GM23338 (cell line): Measurements from ENCODE around the gene ODAD3. TPM values are rescaled to one million over a fixed set of nuclear protein-coding genes. Genes with fewer than 3 reads are reported as not detected.
"Not testable (repeated sequence)": the region's sequence is repeated elsewhere in the genome, so short reads cannot be mapped to it uniquely, and the experiment has no call there.

ENCODE experiments used
- ATAC-seq: fragments of 200-7000 bp; cut with Tn5 transposase; 3 replicates; pipeline ENCODE4 v1.9.1; 2020
- DNase-seq: peaks from one replicate; pipeline ENCODE4 v3.0.0-alpha.2; 2015; ENCODE audit warnings: low spot score
- H2AFZ ChIP-seq: fragments of 200-600 bp; sonication (generic); 2 replicates; pipeline ENCODE4 v1.8.0; 2016; ENCODE audit warnings: antibody characterized with exemption, mild to moderate bottlenecking, moderate library complexity
- H3F3A ChIP-seq: fragments of 200-600 bp; sonication (generic); replicated peaks from 2 replicates; pipeline ENCODE4 v1.8.0; 2017; ENCODE audit warnings: antibody characterized with exemption, mixed run types, low read depth
- H3K27ac ChIP-seq: fragments of 200-600 bp; sonication (generic); 2 replicates; pipeline ENCODE4 v1.6.1; 2016; ENCODE audit warnings: low read depth
- H3K27me3 ChIP-seq: fragments of 200-600 bp; sonication (generic); 2 replicates; pipeline ENCODE4 v1.8.0; 2016; ENCODE audit warnings: mild to moderate bottlenecking, mixed run types, moderate library complexity; ENCODE audit not compliant: insufficient read depth
- H3K36me3 ChIP-seq: fragments of 200-600 bp; sonication (generic); 2 replicates; pipeline ENCODE4 v1.8.0; 2016; ENCODE audit warnings: mild to moderate bottlenecking; ENCODE audit not compliant: insufficient read depth
- H3K4me1 ChIP-seq: fragments of 200-600 bp; sonication (generic); 2 replicates; pipeline ENCODE4 v1.8.0; 2016; ENCODE audit warnings: mild to moderate bottlenecking, moderate library complexity; ENCODE audit not compliant: insufficient read depth
- H3K4me2 ChIP-seq: fragments of 200-600 bp; sonication (generic); 2 replicates; pipeline ENCODE4 v1.7.1; 2017; ENCODE audit warnings: mixed run types
- H3K4me3 ChIP-seq: fragments of 200-600 bp; sonication (generic); 2 replicates; pipeline ENCODE4 v1.6.1; 2016; ENCODE audit warnings: mixed run types
- H3K79me2 ChIP-seq: fragments of 200-600 bp; sonication (generic); replicated peaks from 2 replicates; pipeline ENCODE4 v1.8.0; 2017; ENCODE audit warnings: mild to moderate bottlenecking; ENCODE audit not compliant: insufficient read depth
- H3K9me2 ChIP-seq: fragments of 200-600 bp; sonication (generic); 2 replicates; pipeline ENCODE4 v1.8.0; 2017; ENCODE audit not compliant: insufficient read depth
- H4K20me1 ChIP-seq: fragments of 200-600 bp; sonication (generic); replicated peaks from 2 replicates; pipeline ENCODE4 v1.8.0; 2017; ENCODE audit warnings: mild to moderate bottlenecking; ENCODE audit not compliant: insufficient read depth
- H3K27ac Mint-ChIP-seq: 2 replicates; pipeline ENCODE4 v1.8.0; 2020; ENCODE audit warnings: inconsistent platforms, mild to moderate bottlenecking, moderate library complexity, mixed read lengths
- H3K27me3 Mint-ChIP-seq: 3 replicates; pipeline ENCODE4 v1.8.0; 2022; ENCODE audit warnings: low read depth, mild to moderate bottlenecking, moderate library complexity, mixed read lengths, inconsistent platforms; ENCODE audit not compliant: insufficient read depth, poor library complexity
- H3K36me3 Mint-ChIP-seq: 3 replicates; pipeline ENCODE4 v1.8.0; 2021; ENCODE audit warnings: low read depth, mild to moderate bottlenecking, inconsistent platforms, moderate library complexity, mixed read lengths
- H3K4me1 Mint-ChIP-seq: 3 replicates; pipeline ENCODE4 v1.8.0; 2020; ENCODE audit warnings: mild to moderate bottlenecking, inconsistent platforms, mixed read lengths
- H3K4me3 Mint-ChIP-seq: 3 replicates; pipeline ENCODE4 v1.8.0; 2021; ENCODE audit warnings: moderate library complexity, mild to moderate bottlenecking, inconsistent platforms, mixed read lengths
- H3K9me3 Mint-ChIP-seq: 3 replicates; pipeline ENCODE4 v1.8.0; 2020; ENCODE audit warnings: moderate library complexity, mild to moderate bottlenecking, inconsistent platforms, mixed read lengths
- EZH2 ChIP-seq: fragments of 200-600 bp; sonication (generic); IDR thresholded peaks from one replicate; pipeline ENCODE4 v1.8.0; 2017; ENCODE audit warnings: antibody characterized with exemption, mild to moderate bottlenecking, low read depth; ENCODE audit not compliant: unreplicated experiment
- EZH2phosphoT487 ChIP-seq: fragments of 200-600 bp; sonication (generic); IDR thresholded peaks from one replicate; pipeline ENCODE4 v1.8.1; 2018; ENCODE audit warnings: antibody characterized with exemption; ENCODE audit not compliant: unreplicated experiment
- JUNB ChIP-seq: IDR thresholded peaks from one replicate; pipeline ENCODE4 v1.6.1; 2016; ENCODE audit warnings: antibody characterized with exemption; ENCODE audit not compliant: unreplicated experiment
- NANOG ChIP-seq: IDR thresholded peaks from 2 replicates; pipeline ENCODE4 v1.6.1; 2016; ENCODE audit warnings: antibody characterized with exemption, borderline replicate concordance
- POLR2AphosphoS5 ChIP-seq: IDR thresholded peaks from 2 replicates; pipeline ENCODE4 v1.6.1; 2016; ENCODE audit warnings: antibody characterized with exemption, low read depth
- STAT1 ChIP-seq: IDR thresholded peaks from one replicate; pipeline ENCODE4 v1.6.1; 2016; ENCODE audit warnings: antibody characterized with exemption; ENCODE audit not compliant: unreplicated experiment
- ZNF114 ChIP-seq: fragments of 250-450 bp; sonication (Bioruptor Pico); IDR thresholded peaks from 2 replicates; pipeline ENCODE4 v1.5.0; 2020; ENCODE audit warnings: mild to moderate bottlenecking, moderate library complexity
- ZNF331 ChIP-seq: fragments of 250-450 bp; sonication (Bioruptor Pico); IDR thresholded peaks from 2 replicates; pipeline ENCODE4 v1.5.0; 2020; ENCODE audit warnings: low read depth, mild to moderate bottlenecking, moderate library complexity
- polyA plus RNA-seq: library from polyadenylated mRNA; unstranded; fragments of >200 nt; fragmentation: Nextera tagmentation; extraction: Ambion mirVana; gene quantifications from 2 replicates; pipeline ENCODE4 v1.2.1, GENCODE V29; 2016
- total RNA-seq: library from RNA; depleted of rRNA; stranded (reverse); fragments of >200 nt; shearing (Covaris generic); gene quantifications from 2 replicates; pipeline ENCODE4 v1.2.3, GENCODE V29; 2014
- TF ChIP-seq, protein P1 (sequence below): fragments of 250-450 bp; sonication (Bioruptor Pico); IDR thresholded peaks from 2 replicates; pipeline ENCODE4 v1.5.0; 2020; ENCODE audit warnings: mild to moderate bottlenecking, moderate library complexity
- TF ChIP-seq, protein P2 (sequence below): IDR thresholded peaks from 2 replicates; pipeline ENCODE4 v1.6.1; 2016; ENCODE audit warnings: antibody characterized with exemption

The ODAD3 gene
- total and polyA plus RNA-seq, 2 experiments from 2014 or later: 1.5 to 6.1 TPM

DNA sequence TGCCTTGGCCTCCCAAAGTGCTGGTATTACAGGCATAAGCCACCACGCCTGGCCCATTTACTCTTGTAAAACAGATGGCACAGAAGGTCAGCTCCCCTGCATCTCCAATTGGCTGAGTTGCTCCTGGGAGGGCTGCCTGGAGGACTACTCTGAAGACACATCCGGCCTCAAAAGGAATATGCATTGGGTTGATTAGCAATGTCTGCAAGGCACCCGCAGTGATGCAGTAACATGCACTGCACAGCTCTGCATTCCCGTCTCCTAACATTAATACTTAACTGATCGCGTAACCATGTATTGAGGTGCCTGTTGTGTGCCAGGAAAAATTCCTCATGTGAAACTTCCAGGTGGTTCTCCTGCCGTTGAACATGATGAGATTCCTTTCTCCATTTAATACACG lies 40.9 kb upstream of the ODAD3 start:
- no peak overlapping the region for H3K4me2 ChIP-seq
- TF ChIP-seq STAT1 (no peak), ZNF331 (CRISPR knock-in tag) (no peak), POLR2AphosphoS5 (no peak), EZH2 (no peak), ZNF114 (CRISPR knock-in tag) (no peak), EZH2phosphoT487 (no peak), NANOG (no peak), JUNB (no peak)
- TF ChIP-seq, protein P1, sequence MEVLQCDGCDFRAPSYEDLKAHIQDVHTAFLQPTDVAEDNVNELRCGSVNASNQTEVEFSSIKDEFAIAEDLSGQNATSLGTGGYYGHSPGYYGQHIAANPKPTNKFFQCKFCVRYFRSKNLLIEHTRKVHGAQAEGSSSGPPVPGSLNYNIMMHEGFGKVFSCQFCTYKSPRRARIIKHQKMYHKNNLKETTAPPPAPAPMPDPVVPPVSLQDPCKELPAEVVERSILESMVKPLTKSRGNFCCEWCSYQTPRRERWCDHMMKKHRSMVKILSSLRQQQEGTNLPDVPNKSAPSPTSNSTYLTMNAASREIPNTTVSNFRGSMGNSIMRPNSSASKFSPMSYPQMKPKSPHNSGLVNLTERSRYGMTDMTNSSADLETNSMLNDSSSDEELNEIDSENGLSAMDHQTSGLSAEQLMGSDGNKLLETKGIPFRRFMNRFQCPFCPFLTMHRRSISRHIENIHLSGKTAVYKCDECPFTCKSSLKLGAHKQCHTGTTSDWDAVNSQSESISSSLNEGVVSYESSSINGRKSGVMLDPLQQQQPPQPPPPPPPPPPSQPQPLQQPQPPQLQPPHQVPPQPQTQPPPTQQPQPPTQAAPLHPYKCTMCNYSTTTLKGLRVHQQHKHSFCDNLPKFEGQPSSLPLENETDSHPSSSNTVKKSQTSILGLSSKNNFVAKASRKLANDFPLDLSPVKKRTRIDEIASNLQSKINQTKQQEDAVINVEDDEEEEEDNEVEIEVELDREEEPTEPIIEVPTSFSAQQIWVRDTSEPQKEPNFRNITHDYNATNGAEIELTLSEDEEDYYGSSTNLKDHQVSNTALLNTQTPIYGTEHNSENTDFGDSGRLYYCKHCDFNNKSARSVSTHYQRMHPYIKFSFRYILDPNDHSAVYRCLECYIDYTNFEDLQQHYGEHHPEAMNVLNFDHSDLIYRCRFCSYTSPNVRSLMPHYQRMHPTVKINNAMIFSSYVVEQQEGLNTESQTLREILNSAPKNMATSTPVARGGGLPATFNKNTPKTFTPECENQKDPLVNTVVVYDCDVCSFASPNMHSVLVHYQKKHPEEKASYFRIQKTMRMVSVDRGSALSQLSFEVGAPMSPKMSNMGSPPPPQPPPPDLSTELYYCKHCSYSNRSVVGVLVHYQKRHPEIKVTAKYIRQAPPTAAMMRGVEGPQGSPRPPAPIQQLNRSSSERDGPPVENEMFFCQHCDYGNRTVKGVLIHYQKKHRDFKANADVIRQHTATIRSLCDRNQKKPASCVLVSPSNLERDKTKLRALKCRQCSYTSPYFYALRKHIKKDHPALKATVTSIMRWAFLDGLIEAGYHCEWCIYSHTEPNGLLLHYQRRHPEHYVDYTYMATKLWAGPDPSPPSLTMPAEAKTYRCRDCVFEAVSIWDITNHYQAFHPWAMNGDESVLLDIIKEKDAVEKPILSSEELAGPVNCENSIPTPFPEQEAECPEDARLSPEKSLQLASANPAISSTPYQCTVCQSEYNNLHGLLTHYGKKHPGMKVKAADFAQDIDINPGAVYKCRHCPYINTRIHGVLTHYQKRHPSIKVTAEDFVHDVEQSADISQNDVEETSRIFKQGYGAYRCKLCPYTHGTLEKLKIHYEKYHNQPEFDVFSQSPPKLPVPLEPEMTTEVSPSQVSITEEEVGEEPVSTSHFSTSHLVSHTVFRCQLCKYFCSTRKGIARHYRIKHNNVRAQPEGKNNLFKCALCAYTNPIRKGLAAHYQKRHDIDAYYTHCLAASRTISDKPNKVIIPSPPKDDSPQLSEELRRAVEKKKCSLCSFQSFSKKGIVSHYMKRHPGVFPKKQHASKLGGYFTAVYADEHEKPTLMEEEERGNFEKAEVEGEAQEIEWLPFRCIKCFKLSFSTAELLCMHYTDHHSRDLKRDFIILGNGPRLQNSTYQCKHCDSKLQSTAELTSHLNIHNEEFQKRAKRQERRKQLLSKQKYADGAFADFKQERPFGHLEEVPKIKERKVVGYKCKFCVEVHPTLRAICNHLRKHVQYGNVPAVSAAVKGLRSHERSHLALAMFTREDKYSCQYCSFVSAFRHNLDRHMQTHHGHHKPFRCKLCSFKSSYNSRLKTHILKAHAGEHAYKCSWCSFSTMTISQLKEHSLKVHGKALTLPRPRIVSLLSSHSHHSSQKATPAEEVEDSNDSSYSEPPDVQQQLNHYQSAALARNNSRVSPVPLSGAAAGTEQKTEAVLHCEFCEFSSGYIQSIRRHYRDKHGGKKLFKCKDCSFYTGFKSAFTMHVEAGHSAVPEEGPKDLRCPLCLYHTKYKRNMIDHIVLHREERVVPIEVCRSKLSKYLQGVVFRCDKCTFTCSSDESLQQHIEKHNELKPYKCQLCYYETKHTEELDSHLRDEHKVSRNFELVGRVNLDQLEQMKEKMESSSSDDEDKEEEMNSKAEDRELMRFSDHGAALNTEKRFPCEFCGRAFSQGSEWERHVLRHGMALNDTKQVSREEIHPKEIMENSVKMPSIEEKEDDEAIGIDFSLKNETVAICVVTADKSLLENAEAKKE (CRISPR knock-in tag): no peak
- TF ChIP-seq, protein P2, sequence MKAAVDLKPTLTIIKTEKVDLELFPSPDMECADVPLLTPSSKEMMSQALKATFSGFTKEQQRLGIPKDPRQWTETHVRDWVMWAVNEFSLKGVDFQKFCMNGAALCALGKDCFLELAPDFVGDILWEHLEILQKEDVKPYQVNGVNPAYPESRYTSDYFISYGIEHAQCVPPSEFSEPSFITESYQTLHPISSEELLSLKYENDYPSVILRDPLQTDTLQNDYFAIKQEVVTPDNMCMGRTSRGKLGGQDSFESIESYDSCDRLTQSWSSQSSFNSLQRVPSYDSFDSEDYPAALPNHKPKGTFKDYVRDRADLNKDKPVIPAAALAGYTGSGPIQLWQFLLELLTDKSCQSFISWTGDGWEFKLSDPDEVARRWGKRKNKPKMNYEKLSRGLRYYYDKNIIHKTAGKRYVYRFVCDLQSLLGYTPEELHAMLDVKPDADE: no peak
- H4K20me1 ChIP-seq: no peaks in the 10 kb centered on the region
- Mint-ChIP-seq H3K27me3 (peaks cover 28% of the 10 kb centered on the region), H3K9me3 (peaks cover 3% of the 10 kb centered on the region; the same call in 2 of the 3 replicates), H3K36me3 (no peaks in the 10 kb centered on the region; the same call in 2 of the 3 replicates), H3K4me3 (no peak overlapping the region; the same call in 2 of the 3 replicates), H3K27ac (no peak overlapping the region), H3K4me1 (no peaks in the 10 kb centered on the region; the same call in 2 of the 3 replicates)
- H2AFZ ChIP-seq: no peak overlapping the region
- no peak overlapping the region for H3K27ac ChIP-seq
- no peaks in the 10 kb centered on the region for H3K79me2 ChIP-seq
- H3K36me3 ChIP-seq: no peaks in the 10 kb centered on the region
- no peak overlapping the region for H3K4me3 ChIP-seq
- no peaks in the 10 kb centered on the region for H3K9me2 ChIP-seq
- H3F3A ChIP-seq: no peaks in the 10 kb centered on the region; the same call in 1 of the 2 replicates
- ATAC-seq (no peak), DNase-seq (no peak)
- H3K27me3 ChIP-seq: peaks cover 11% of the 10 kb centered on the region
- no peaks in the 10 kb centered on the region for H3K4me1 ChIP-seq

DNA sequence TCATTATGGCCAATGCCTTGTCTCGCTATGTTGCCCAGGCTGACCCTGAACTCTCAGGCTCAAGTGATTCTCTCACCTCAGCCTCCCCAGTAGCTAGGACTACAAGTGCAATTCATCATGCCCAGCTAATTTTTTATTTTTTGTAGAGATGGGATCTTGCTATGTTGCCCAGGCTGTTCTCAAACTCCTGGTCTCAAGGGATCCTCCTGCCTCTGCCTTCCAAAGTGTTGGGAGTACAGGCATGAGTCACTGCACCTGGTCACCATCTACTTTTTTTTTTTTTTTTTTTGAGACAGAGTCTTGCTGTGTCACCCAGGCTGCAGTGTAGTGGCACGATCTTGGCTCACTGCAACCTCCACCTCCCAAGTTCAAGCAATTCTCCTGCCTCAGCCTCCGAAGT lies 40.4 kb upstream of the ODAD3 start:
- H3K4me1 Mint-ChIP-seq, H3F3A ChIP-seq, H3K27ac Mint-ChIP-seq, ATAC-seq, DNase-seq, H3K9me3 Mint-ChIP-seq, H3K4me3 Mint-ChIP-seq, H3K79me2 ChIP-seq, H3K4me2 ChIP-seq, H3K27me3 ChIP-seq, H3K27ac ChIP-seq, H3K9me2 ChIP-seq, H4K20me1 ChIP-seq, H3K36me3 ChIP-seq, H2AFZ ChIP-seq, H3K36me3 Mint-ChIP-seq, H3K4me3 ChIP-seq, H3K4me1 ChIP-seq: not testable (repeated sequence)
- H3K27me3 Mint-ChIP-seq: peaks cover 26% of the 10 kb centered on the region
